Measurements from ENCODE around the gene MISP.

The MISP gene

GRCh38 chr19:778910-779653 is 28.2 kb downstream of the MISP start:
- no peak for DNase-seq

DNA sequence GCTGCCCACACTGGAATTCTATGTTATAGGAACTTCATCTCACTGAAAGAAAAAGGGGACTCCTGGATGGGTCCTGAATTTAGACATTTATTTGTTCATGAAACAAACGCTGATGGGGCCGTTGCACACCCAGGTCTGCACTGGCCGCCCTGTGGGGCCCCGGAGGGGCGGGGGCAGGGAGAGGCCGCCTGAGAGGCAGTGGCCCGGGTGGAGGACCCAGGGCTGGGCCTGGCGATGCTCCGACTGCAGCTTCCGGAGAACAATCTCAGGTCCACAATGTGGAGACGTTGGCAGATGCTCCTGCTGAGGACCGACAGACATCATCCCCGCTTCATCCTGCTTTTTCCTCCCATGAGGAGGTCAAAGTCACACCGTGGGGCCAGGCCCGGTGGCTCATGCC is 30.0 kb downstream of the MISP start:
- DNase-seq, result no peak

DNA sequence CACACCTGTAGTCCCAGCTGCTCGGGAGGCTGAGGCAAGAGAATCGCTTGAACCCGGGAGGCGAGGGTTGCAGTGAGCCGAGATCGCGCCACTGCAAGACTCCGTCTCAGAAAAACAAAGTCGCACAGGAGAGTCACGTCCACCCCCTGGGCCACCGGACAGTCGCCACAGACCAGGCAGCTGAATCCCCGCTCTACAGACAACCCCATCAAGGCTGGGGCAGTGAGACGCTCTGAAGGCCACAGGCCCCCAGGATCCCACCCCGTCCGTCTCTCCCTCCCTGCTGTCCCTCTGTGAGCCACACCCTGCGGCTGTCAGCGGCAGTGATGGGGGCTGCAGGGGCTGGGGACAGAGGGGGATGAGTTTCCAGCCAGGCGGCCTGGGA is 30.9 kb downstream of the MISP start:
- DNase-seq, result no peak

DNA sequence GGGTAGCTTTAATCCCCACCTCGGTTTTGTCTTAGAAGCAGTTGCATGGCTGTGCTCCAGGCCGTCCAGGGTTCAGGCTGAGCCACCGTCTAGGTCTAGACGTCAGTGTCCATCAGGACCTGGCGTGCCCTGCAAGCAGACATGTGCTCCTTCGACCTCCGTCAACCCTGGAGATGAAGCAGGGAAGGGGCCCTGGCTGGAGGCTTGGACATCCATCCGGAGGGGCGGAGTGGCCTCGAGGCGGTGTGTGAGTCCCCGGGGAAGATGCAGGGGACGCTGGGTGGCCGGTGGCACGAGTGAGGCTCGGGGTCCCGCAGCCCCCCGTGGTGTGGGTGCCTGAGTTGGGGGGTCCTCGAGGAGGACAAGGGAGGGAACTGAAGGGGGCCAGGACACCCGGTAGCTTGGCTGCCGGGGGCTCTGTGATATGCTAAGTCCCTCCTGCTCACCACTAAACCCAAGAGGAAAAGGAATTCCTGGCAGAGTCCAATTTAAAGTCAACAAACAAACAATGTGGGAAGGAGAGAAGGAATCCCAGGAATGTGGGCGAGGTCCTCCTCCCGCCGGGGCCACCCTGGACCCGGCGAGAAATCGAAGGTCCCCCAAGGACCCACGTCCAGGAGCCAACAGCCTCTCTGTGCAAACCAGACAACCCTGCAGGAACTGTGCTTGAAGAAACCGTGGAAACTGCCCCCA is 31.4 kb downstream of the MISP start:
- DNase-seq, result no peak

GRCh38 chr19:782878-783668 is 32.2 kb downstream of the MISP start:
- no peak for DNase-seq

DNA sequence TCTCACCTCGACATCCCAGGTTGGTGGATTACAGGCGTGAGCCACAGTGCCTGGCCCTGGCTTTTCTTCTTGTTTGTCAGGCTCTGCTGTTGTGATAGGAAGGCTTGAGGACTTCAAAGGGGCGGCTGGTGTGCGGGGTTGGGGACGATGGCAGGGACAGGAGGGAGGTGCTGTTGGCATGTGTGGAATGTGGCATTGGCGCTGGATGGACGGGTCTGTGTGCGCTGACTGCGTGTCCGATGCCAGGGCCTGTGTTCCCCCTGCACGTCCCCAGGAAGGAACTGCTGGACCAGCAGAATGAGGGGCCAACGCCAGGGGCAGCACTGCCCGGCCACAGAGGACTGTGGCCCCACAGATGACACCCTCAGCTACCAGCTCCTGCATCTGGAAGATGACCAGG is 33.6 kb downstream of the MISP start:
- no peak for DNase-seq

DNA sequence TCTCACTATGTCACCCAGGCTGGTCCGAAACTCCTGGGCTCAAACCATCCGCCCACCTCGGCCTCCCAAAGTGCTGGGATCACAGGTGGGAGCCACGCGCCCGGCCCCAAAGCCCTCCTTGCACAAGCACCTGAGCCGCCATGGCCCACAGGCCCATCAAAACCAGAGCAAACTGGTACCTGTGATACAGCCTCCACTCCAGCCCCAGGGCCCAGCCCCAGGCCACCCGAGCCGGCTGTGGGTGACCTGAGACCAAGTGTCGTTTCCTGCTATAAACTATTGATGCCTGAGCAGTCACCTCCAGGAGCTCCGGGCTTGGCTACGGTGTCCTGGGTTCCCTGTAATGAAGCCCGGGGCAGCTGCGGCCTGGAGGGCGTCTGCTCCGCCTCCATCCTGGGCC is 36.6 kb downstream of the MISP start:
- no peak for DNase-seq

DNA sequence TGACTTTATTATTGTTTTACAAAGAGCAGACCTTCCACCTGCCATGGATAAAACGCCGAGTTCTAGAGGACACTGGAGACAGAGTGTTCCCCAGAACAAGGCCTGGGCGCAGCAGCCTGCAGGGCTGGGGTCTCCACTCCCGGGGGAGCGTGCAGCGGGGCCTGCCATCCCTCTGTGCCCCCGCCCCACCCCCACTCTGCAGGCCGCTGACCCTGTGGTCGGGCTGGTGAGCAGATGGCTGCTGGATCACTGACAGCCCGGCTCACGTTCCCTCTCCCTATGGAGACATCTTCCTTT is 37.7 kb downstream of the MISP start:
- DNase-seq, result no peak

GRCh38 chr19:788983-789700 is 38.2 kb downstream of the MISP start:
- no peak for DNase-seq

- DNase-seq, result no peak
These were observed 38.8 kb downstream of the MISP start for GRCh38 chr19:789701-790060.

DNA sequence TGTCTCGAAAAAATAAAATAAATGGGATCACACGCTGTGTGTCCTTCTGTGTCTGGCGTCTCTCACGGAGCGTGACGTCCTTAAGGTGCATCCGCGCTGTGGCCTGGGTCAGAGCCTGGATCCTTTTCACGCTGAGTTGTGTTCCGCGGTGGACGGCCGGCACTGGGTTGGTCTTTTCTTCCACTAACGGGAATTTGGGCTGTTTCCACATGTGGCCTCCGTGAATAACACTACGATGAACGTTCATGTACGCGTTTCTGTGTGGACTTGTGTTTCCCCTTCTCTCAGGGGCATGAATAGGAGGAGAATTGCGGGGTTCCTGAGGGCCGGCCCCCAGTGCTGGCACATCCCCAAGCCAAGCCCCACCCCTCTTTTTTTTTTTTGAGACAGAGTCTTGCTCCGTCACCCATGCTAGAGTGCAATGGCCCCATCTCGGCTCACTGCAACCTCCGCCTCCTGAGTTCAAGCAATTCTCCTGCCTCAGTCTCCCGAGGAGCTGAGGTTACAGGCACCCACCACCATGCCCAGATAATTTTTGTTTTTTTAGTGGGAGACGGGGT is 40.2 kb downstream of the MISP start:
- DNase-seq, result no peak

DNA sequence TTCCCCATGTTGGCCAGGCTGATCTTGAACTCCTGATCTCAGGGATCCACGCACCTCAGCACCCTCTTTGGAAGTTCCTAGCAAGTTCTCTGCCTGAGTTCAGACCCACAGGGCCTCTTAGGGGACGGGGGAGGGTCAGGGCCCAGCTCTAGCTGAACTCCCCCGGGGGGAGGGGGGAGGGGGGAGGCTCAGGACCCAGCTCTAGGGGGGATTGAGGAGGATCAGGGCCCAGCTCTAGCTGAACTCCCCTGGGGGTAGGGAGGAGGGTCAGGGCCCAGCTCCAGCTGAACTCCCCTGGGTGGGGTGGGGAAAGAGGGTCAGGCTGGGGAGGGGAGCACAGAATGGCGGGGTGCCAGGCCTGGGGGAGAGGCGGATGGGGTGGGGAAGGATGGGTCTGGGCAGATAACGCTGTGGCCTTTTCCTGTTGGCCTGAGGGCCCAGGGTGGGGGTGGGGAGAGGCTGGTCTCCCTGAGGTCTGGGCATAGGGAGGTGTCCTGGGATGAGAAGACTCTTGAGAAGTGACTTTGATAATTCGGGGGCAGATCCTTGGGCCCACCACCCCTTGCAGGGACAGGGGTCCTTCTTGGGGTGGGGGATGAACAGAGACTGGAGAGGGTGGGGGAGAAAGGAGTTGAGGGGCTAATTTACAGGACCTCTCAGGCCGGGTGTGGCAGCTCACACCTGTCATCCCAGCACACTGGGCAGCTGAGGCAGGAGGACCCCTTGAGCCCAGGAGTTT is 40.8 kb downstream of the MISP start:
- no peak for DNase-seq

- DNase-seq, result no peak
These were observed 41.5 kb downstream of the MISP start for GRCh38 chr19:792306-792885.

GRCh38 chr19:793806-794205 is 42.9 kb downstream of the MISP start:
- no peak for DNase-seq

DNA sequence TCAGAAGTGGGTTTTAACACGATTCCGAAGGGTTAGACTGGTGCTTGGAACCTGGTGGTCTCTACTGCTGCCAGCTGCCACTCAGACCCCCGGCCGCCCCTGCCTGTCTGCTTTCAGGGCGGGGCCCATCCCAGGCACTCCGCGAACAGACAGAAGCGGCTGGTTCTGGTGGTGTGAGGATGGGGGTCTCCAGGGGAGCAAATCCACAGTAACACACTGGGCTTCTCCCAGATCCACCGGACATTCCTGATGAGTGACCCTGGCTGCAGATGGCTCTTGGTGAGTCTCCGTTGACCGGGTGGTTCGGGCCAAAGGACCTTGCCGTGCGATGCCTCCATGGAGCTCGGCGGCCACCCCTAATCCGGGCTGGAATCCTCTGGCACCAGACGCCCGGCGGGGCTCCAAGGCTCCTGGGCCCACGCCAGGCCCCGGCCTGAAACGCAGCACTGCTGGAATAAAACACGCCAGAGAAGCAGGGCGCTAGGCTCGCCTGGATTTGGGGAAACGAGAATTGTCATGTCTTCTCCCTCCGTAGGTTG is 44.2 kb downstream of the MISP start:
- DNase-seq, result no peak

DNA sequence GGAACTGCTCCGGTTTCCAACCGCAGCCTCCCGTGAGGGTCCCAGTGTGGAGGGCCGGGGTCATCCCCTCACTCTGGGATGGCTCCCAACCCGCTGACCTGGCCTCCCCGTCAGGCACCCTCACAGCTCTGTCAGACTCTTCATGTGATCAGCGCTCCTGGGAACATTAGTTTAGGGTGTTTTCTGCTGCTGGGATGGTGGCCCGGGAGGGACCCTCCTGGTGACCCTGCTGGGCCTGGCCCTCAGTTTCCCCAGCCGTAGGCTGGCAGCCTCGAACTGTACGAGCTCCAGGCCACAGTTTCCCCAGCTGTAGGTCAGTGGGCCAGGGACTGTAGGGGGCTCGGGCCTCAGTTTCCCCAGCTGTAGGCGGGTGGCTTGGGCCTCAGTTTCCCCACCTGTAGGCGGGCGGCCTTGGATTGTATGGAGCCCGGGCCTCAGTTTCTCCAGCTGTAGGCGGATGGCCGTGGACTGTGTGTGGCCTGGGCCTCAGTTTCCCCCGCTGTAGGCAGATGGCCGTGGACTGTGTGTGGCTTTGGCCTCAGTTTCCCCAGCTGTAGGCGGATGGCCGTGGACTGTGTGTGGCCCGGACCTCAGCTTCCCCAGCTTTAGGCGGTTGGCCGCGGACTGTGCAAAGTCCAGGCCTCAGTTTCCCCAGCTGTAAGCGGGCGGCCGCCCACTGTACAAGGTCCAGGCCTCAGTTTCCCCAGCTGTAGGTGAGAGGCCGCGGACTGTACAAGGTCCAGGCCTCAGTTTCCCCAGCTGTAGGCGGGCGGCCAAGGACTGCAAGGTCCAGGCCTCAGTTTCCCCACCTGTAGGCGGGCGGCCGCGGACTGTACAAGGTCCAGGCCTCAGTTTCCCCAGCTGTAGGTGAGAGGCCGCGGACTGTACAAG is 45.0 kb downstream of the MISP start:
- DNase-seq, result no peak

GRCh38 chr19:796692-797527 is 46.0 kb downstream of the MISP start, which contains the start of gene PTBP1:
TSS of gene PTBP1 (plus strand) at chr19:797452. CDS start at chr19:797498, 46 bp downstream.
- DNase-seq, result peak; percentile 100

DNA sequence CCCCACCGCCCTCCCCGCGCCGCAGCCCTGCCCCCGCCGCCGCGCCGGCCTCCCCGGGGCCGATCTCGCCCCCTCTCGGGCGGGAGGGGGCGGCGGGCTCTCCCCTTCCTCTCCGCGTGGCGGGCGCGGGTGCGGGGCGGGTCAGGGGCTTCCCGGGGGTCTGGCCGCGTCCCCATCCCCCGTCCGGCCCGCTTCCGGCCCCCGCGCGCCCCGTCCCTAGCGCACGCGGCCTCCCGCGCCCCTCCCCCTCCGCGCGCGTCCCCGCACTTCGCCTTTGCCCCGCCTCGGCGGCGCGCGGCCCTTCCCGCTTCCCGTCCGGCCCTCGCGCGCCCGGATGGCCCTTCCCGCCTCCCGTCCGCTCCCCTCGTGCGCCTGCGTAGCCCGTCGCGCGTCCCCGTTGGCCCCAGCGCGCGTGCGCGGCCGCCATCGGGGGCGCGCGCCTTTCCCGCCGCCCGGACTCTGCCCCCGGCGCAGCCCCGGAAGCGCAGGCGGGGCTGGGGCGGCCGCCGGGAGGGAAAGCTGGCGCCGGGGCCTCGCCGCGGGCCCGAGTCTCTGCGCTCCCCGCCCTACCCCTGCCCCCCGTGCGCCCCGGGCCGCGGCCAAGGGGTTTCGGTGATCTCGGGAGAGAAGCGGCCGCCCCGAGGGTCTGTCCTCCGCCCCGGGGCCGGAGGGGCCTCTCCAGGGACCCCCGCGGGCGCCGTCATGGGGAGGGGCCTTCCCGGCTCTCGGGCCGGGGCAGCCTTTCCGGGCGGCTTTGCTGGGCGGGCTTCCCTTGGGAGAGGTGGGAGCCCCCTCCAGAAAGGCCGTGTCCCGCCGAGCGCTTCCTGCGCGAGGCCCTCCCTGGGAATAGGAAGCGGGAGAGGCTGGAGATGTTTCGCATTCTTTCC is 46.9 kb downstream of the MISP start:
- peak; percentile 69 for DNase-seq

Measured in DMS79 (cell line).